GM18498 (cell line): ENCODE data around the gene ARID1B.

ENCODE experiments used
- ATAC-seq: cut with Tn5 transposase; IDR thresholded peaks from one replicate; pipeline ENCODE4 v1.9.1; 2021; ENCODE audit warnings: mild to moderate bottlenecking, moderate library complexity; ENCODE audit not compliant: unreplicated experiment

The ARID1B gene

GRCh38 chr6:157168471-157168870, 391.3 kb downstream of the ARID1B start:
- ATAC-seq, result no peak

DNA sequence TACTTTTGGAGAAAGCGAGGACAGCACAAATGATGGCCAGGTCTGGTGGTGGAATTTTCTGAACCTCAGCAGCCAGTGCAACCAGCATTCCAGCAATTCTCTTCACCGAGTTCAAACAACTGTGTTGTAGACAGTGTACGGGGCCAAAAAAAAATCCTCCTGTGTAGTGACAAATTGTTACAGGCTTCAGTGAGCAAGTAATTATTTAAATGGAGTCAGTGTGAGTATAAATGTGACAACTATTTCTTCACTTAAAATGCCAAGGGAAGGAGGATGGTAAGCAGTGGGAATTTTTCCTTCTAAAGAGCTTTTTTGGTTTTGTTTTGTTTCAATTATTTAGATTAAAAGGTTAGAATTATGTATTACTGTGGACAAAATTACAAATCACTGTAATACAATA, 392.0 kb downstream of the ARID1B start:
- no peak for ATAC-seq

DNA sequence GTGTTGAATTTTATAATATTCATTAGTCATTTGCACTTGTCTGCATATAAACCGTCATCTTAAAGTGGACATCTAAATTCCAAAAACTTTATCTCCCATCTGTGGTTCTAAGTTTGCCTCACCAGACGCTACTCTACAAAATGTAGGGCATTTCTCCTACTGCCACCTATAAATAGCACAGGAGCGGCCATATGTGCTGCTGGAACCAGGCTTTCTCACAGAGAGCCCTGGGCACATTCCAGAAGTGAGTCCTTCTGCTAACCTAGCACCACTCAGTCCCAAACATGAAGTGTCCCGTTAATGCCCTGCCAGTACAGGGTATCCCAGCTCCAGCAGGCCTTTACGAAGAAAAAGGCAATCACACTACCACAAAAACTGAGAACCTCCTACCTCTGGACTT, 392.5 kb downstream of the ARID1B start:
- no peak for ATAC-seq

DNA sequence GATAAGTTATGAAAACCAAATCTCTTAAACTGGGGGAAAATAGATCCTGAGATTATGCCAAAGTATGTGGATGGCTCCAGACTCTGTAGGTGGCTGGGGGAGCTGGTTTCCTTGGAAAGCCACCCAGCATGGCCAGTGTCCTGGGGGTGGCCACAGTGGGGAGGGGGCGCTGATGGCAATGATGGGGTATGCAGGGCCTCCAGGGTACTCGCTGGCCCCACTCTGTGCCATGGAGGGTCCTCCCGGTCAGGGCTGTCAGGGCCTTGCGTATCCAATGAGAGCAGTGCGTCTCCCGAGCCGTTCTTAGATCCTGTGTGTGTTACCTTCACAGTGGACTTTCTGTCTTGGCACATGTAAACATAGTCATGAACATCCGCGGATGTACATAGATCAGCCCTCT, 393.4 kb downstream of the ARID1B start:
- ATAC-seq, result no peak

- ATAC-seq, result no peak
Observed at GRCh38 chr6:157171801-157172200, 394.6 kb downstream of the ARID1B start.

- no peak for ATAC-seq
Observed at GRCh38 chr6:157172231-157172701, 395.1 kb downstream of the ARID1B start.

DNA sequence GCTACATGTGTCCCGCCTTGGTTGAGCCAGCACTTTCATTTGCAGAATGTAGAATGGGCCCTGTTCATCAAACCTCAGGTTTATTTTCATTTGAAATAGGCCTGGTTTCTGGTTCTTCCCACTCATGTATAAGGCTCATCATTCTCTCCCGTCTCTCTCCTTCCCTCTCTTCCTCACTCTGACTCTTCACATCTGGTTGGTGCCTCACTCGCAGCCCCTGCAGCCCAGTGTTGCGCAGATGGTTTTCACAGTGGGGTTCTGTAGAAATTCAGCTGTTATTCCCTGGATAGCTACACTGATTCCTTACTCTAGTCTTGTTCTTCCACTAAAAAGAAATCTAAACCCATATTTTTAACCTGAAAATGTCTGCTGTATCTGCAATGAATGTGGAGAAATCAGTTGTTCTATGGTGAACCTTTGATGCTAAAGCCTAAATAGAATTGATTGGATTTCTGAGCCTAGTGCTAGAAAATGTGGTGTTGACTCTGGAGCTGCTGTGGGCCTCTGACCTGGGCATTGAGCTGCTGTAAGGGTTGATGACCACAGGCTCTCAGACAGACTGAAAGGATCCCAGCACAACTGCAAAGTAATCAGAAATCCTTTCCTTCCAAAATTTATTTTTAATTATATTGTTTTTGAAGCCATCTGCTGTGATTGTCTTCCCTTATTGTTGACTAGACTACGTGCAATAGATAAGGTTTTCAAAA, 395.8 kb downstream of the ARID1B start:
- ATAC-seq, result no peak

DNA sequence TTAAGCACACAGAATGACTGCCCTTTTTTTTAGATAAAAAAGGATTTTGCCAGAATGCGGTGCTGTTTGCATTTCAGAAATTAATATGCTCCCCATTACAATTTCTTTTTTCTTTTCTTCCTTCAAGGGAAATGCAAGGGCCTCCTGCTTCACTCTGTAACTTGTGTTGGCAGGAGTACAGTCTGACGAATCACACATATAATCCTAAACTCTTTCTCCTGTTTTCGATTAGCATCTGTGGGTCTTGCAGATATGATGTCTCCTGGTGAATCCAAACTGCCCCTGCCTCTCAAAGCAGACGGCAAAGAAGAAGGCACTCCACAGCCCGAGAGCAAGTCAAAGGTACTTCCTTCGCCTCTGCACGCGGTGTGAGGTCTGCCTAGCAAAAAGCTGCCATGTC, 396.6 kb downstream of the ARID1B start:
- no peak for ATAC-seq

GRCh38 chr6:157174731-157175130, 397.6 kb downstream of the ARID1B start:
- ATAC-seq, result no peak

DNA sequence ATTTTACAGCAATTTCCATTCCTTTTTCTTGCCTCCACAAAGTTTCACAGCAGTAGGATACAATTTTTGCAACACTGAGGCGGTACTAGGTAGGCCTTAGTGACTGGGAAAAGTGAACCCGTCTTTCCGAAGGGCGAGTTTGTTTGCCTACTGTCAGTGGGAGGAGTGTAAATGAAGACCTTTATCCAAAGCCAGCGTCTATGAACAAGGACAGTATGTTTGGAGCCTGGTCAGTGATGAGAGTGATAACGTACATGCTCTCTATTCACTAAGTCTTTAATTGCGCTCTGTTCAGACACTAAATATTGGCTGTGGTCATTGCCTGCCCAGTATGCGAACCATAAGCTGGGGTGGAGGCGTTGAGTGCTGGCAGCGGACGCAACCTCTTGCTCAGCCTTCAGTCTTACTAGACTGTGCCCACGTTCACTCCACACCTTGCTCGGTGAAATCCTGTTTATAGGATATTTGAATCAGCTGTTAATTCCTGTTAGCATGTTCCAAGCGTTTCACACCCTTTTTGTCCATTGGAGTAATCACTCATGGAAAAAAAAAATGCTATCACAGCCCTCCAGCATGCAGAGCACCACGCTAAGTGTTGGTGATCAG, 400.7 kb downstream of the ARID1B start:
- ATAC-seq, result no peak

DNA sequence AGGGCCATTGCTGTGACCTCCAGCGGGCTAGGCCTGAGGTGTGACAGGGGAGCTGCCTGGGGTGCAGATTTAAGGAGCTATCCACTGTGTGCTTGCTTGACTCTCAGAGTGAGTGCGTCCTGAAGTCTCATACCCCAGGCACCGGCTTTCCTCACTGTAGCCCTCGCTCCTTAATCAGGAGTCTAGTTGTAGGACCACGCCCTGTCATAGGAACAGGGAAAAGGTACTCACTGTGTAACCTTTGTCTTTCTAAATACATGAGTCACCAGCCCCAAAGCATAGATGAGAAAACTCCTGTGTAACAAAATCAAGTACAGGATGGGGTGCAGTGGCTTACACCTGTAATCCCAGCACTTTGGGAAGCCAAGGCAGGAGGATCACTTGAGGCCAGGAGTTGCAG, 404.5 kb downstream of the ARID1B start:
- no peak for ATAC-seq

- ATAC-seq, result no peak
Observed at GRCh38 chr6:157182503-157183264, 405.5 kb downstream of the ARID1B start.

DNA sequence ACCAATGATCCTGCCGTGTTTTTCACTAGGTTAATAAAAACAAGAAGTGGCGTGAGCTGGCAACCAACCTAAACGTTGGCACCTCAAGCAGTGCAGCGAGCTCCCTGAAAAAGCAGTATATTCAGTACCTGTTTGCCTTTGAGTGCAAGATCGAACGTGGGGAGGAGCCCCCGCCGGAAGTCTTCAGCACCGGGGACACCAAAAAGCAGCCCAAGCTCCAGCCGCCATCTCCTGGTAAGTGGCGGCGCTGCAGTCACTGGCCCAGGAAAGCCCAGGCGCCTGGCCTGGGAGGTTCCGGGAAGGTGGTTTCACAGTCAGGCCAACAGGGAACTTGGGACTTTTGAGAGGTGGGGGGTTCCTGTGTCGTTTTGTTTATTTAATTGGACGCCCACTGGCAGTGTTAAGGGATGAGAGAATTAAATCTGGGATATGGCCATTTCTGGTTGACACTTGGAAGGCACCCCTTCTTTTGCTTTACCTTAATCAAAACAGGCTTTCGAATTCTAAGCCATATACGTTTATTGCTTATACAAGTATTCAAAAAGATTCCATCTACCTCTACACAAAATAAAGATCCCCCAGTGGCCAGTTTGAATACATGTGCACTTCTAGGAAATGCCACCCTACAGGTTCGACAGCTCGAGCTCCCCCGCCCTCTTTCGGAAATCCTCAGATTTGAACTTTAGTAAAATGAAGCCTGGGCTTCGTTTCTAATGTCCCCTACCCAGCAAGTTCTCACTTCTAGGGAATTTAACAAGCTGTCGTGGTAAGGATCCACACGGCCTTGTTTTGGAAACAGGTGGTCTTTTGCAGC, 407.2 kb downstream of the ARID1B start:
- ATAC-seq, result no peak

GRCh38 chr6:157185171-157185570, 408.0 kb downstream of the ARID1B start:
- no peak for ATAC-seq

- ATAC-seq, result no peak
Observed at GRCh38 chr6:157185986-157186385, 408.8 kb downstream of the ARID1B start.

DNA sequence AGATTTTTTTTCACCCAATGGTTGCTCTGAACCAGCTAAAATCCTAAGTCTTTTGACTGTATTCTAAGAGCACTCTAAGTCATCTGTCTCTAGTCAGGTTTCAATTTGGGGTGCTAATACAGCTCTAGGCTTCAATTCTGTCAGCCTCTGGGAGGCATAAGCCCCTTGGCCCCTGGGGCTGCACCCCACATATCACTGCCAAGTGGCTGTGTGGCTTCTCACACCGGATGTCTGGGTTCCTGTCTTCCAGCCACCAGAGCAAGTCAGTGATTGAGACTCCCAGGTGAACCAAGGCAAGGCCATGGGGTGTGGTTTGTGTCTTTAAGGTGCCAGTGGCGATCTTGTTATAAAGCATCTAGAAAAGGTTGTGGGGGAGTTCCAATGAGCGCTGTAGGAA, 409.6 kb downstream of the ARID1B start:
- ATAC-seq, result no peak

DNA sequence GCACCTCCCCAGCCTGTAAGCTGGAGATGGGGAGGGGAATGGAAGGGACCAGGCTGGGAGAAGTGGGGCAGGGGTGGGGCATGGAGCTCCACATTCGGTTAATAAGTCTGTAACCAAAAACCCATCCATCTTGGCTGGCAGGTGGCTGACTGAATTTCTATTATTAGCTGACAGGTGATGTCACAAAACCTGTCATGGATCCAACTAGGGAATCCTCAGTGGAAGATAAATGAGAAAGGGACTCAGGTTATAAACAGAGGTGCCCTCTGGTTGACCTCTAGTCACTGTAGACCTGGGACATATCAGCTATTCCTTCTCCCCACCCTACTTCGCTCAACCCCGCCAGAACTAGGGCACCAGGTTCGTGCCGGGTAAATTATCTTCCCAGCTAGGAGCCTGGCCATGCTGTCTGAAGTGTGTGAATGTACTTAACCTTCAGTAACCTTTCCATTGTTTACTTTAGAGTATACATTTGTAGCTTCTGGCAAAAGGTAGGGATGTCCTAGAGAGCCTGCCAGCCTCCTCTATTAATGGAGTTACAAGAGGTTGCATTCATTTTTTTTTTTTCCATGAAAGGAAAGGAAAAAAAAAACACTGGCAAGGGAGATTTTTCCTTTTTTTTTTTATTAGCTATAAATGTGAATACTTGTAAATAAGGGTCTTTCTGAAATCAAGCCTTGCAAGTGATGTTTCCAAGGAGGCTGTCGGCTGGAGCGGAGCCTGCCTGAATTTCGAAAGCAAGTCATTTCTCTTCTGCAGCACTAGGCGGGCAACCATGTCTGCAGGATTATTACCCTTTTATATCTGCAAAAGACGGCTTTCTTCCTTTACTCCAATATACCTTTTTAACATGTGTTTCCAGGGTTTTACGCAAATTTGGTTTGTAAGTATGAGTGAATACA, 410.3 kb downstream of the ARID1B start:
- ATAC-seq, result no peak

DNA sequence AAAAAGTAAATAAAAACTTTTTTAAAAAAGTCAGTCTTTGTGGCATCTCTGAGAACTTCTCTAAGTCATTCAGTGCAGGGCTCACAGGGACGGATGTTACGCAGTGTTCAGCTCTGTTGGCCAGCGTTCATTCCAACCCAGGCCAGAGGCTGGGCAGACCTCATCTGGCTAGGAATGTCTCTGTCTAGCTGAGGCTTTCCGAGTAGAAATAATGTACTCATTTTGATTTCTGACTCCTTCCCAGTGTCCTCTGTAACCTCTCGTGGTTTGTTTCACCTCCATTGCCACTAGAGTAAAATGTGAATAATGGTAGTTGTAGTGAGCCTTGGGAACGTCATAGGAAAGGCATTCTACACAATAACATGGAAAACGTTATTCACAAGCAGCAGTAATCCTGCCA, 411.0 kb downstream of the ARID1B start:
- ATAC-seq, result no peak

- no peak for ATAC-seq
Observed at GRCh38 chr6:157193443-157193996, 416.3 kb downstream of the ARID1B start.

- no peak for ATAC-seq
Observed at GRCh38 chr6:157194110-157194509, 416.9 kb downstream of the ARID1B start.
